Heart left ventricle (tissue), 16 donors: ENCODE results near the gene RAB20. TPM values are rescaled to one million over a fixed set of nuclear protein-coding genes. Genes with fewer than 3 reads are reported as not detected.

Source experiments
- ATAC-seq, 4 donors: fragments of 200-7000 bp; cut with Tn5 transposase; one replicate each; pipeline ENCODE4 v1.9.1; 2020 to 2022; ENCODE audit warnings: moderate library complexity in 4 of 4, mild to moderate bottlenecking in 3 of 4, moderate number of reproducible peaks in 1 of 4
- DNase-seq, 5 donors: peaks; one replicate each; pipeline ENCODE4 v3.0.0-alpha.2; 2020
- H3K27ac ChIP-seq, 12 donors: fragments of 200-600 bp; sonication (generic) in 4 of 12; one replicate each; pipeline versions ENCODE4 v1.5.0 to v1.8.0; 2016 to 2022; ENCODE audit warnings: mild to moderate bottlenecking in 2 of 12
- H3K27me3 ChIP-seq, 9 donors: fragments of 200-600 bp; sonication (generic) in 2 of 9; one replicate each; pipeline versions ENCODE4 v1.5.1 to v1.8.0; 2016 to 2022; ENCODE audit warnings: mild to moderate bottlenecking in 3 of 9
- H3K36me3 ChIP-seq, 9 donors: fragments of 200-600 bp; sonication (generic) in 2 of 9; one replicate each; pipeline versions ENCODE4 v1.5.0 to v1.8.0; 2018 to 2022; ENCODE audit warnings: mild to moderate bottlenecking in 2 of 9
- H3K4me1 ChIP-seq, 12 donors: fragments of 200-600 bp; sonication (generic) in 4 of 12; one replicate each; pipeline versions ENCODE4 v1.5.0 to v1.8.0; 2016 to 2022; ENCODE audit warnings: mild to moderate bottlenecking in 3 of 12
- H3K4me3 ChIP-seq, 12 donors: fragments of 200-600 bp; sonication (generic) in 4 of 12; one replicate each; pipeline versions ENCODE4 v1.5.0 to v1.8.0; 2017 to 2022; ENCODE audit warnings: mild to moderate bottlenecking in 9 of 12, moderate library complexity in 4 of 12
- H3K9me3 ChIP-seq, 12 donors: fragments of 200-600 bp; sonication (generic) in 4 of 12; one replicate each; pipeline versions ENCODE4 v1.5.0 to v1.8.0; 2016 to 2022; ENCODE audit warnings: mild to moderate bottlenecking in 1 of 12
- CTCF ChIP-seq, 12 donors: fragments of 200-600 bp; sonication (generic) in 4 of 12; IDR thresholded peaks; one replicate each; pipeline versions ENCODE4 v1.5.0 to v1.8.0; 2018 to 2022; ENCODE audit warnings: antibody characterized with exemption in 12 of 12, mild to moderate bottlenecking in 5 of 12
- POLR2A ChIP-seq, 2 donors: fragments of 450-650 bp; IDR thresholded peaks; one replicate each; pipeline ENCODE4 v1.6.1; 2017; ENCODE audit warnings: antibody characterized with exemption in 2 of 2, mild to moderate bottlenecking in 2 of 2, moderate library complexity in 2 of 2
- WGBS, 4 donors: extraction: QIAGEN DNeasy Blood & Tissue Kit in 2 of 4; methylation state at CpG; one replicate each; pipeline versions ENCODE4 v1.1.5 to v1.1.7; 2013 to 2018; 5-methylcytosine and 5-hydroxymethylcytosine counted together
- intact Hi-C, 10 donors: fragments of 100-400 bp; cut with DNase I; formaldehyde crosslinking; loops; one replicate each; pipeline versions ENCODE4 v1.11.1 to v1.14.2; 2022
- polyA plus RNA-seq, 2 donors: library from polyadenylated mRNA; stranded (reverse); fragments of 200-250 nt; gene quantifications; one replicate each; pipeline ENCODE4 v1.2.3, GENCODE V29; 2013
- total RNA-seq, 9 donors: library from RNA; depleted of rRNA in 2 of 9; stranded (reverse); fragments of >200 nt in 2 of 9; fragmentation: NEBNext Ultra II Directional in 3 of 9; extraction: Animal tissue kit (Norgen Biotek cat#: 25700) in 3 of 9; gene quantifications; one replicate each; pipeline versions ENCODE4 v1.1.0 to v1.2.4, GENCODE V29; 2016 to 2023
- donor health status: ischemic (EF 13 %, LVEDD 7.1; RV severe dilation, severe dysfunction).
- donor health status: healthy with polysubstance abuse.
- donor health status: DM: no; HTN: yes; CAD: no.
- donor health status: DM: no; HTN: no; CAD: no.
- donor health status: ischemic (EF 25% LVEDD 6.9; RV normal size, moderate dysfunction).
- donor health status: ischemic (EF 25% LVEDD 5.7; RV mildly dilated, moderate dysfunction).
- donor health status: healthy.
- donor health status: DM: yes; HTN: yes; CAD: no.
- donor health status: ischemic (EF 35%, LVEDD 5.7; RV mildly dilated, moderate dysfunction).
- donor health status: nonischemic (EF 11% LVEDD 7.7; RV severe dilation, severe dysfunction).
- donor health status: DM: yes; HTN: yes; CAD: no.
- donor health status: PGD.
- donor health status: ischemic (EF 29% LVEDD 5.4; RV normal size, mild dysfunction).
- donor health status: nonischemic (EF 23%, LVEDD 6.1; RV moderate dilation, normal function).

The RAB20 gene
- total and polyA plus RNA-seq, 11 donors = 5.5 to 30.2 (median 13.7) TPM

- ATAC-seq = no peak
- TF ChIP-seq CTCF (IDR thresholded peaks at IDR 0.05) = no peak
- no peak for TF ChIP-seq POLR2A (IDR thresholded peaks at IDR 0.05)
These were observed 43.6 kb upstream of the RAB20 start for GRCh38 chr13:110605132-110605531.

GRCh38 chr13:110600980-110601379 lies 39.5 kb upstream of the RAB20 start:
- Histone ChIP-seq H3K27ac (no peak overlapping the region), H3K4me3 (no peak overlapping the region), H3K4me1 (peaks cover 0 to 5% (median 0%) of the 10 kb centered on the region in 12 donors), H3K36me3 (no peaks in the 10 kb centered on the region), H3K27me3 (no peaks in the 10 kb centered on the region), H3K9me3 (no peaks in the 10 kb centered on the region)
- 79 to 91% (median 86%) methylated on average over 4 of the region's 4 CpGs for WGBS, 4 donors
- intact Hi-C loops = no loop called here
- DNase-seq (no peak), ATAC-seq (no peak)
- no peak for TF ChIP-seq POLR2A (IDR thresholded peaks at IDR 0.05)
- TF ChIP-seq CTCF (IDR thresholded peaks at IDR 0.05) = no peak

More at GRCh38 chr13:110605132-110605531, 43.6 kb upstream of the RAB20 start:
- Histone ChIP-seq H3K4me1 (peaks cover 0 to 5% (median 0%) of the 10 kb centered on the region in 12 donors), H3K4me3 (no peak overlapping the region), H3K27me3 (peaks cover 0 to 1% (median 0%) of the 10 kb centered on the region in 9 donors), H3K36me3 (no peaks in the 10 kb centered on the region), H3K27ac (no peak overlapping the region), H3K9me3 (no peaks in the 10 kb centered on the region)
- WGBS, 4 donors = 93 to 96% (median 94%) methylated on average over 6 of the region's 6 CpGs
- DNase-seq = no peak
- intact Hi-C loops = no loop called here

GRCh38 chr13:110600261-110600819 lies 38.8 kb upstream of the RAB20 start:
- Histone ChIP-seq H3K27me3 (no peaks in the 10 kb centered on the region), H3K36me3 (no peaks in the 10 kb centered on the region), H3K9me3 (no peaks in the 10 kb centered on the region), H3K4me3 (no peak overlapping the region), H3K4me1 (peaks cover 0 to 5% (median 0%) of the 10 kb centered on the region in 12 donors), H3K27ac (no peak overlapping the region)
- ATAC-seq = no peak
- intact Hi-C loops = no loop called here
- DNase-seq = no peak
- 83 to 87% (median 86%) methylated on average over 10 of the region's 10 CpGs for WGBS, 4 donors
- no peak for TF ChIP-seq CTCF (IDR thresholded peaks at IDR 0.05)
- TF ChIP-seq POLR2A (IDR thresholded peaks at IDR 0.05) = no peak

- Histone ChIP-seq H3K27me3 (no peaks in the 10 kb centered on the region), H3K4me1 (peaks cover 0 to 5% (median 0%) of the 10 kb centered on the region in 12 donors), H3K27ac (no peak overlapping the region), H3K36me3 (no peaks in the 10 kb centered on the region), H3K9me3 (no peaks in the 10 kb centered on the region), H3K4me3 (no peak overlapping the region)
- no peak for DNase-seq
- TF ChIP-seq POLR2A (IDR thresholded peaks at IDR 0.05) (no peak), CTCF (IDR thresholded peaks at IDR 0.05) (no peak)
- intact Hi-C loops = loop anchor here in 6 of 10 donors (5.0 to 10.0 kb wide), 4 partner anchors 220 to 458 kb away; no protein-coding TSS in a partner anchor
- 64 to 70% (median 68%) methylated on average over 16 of the region's 16 CpGs for WGBS, 4 donors
- ATAC-seq = no peak
These were observed 35.6 kb upstream of the RAB20 start for GRCh38 chr13:110597041-110597689.
